HG03558 (cell line): ENCODE measurements around the gene HS3ST4.

Source experiments
- ATAC-seq: cut with Tn5 transposase; IDR thresholded peaks from one replicate; pipeline ENCODE4 v1.9.1; 2021; ENCODE audit warnings: moderate number of reproducible peaks; ENCODE audit not compliant: unreplicated experiment; ENCODE audit errors: extremely low read depth

HS3ST4 gene

GRCh38 chr16:25691519-25692091 is at the start of gene HS3ST4:
HS3ST4 (plus strand) TSS chr16:25691959.
- ATAC-seq: no peak

- no peak for ATAC-seq
Measured at GRCh38 chr16:25643633-25644032, 48.1 kb upstream of the HS3ST4 start.

GRCh38 chr16:25656639-25657038 is 35.1 kb upstream of the HS3ST4 start:
- no peak for ATAC-seq

- no peak for ATAC-seq
Measured at GRCh38 chr16:25676820-25677219, 14.9 kb upstream of the HS3ST4 start.

GRCh38 chr16:25679511-25679910 is 12.2 kb upstream of the HS3ST4 start:
- ATAC-seq: no peak

- ATAC-seq: no peak
Measured at GRCh38 chr16:25689137-25689836, 2.5 kb upstream of the HS3ST4 start.

- ATAC-seq: no peak
Measured at GRCh38 chr16:25690552-25691143, 1.1 kb upstream of the HS3ST4 start.

GRCh38 chr16:25692351-25692741 is 587 bp downstream of the HS3ST4 start:
- ATAC-seq: no peak

- ATAC-seq: no peak
Measured at GRCh38 chr16:25692742-25693508, 1.2 kb downstream of the HS3ST4 start.

- ATAC-seq: no peak
Measured at GRCh38 chr16:25693631-25694030, 1.9 kb downstream of the HS3ST4 start.

- ATAC-seq: no peak
Measured at GRCh38 chr16:25699069-25699468, 7.3 kb downstream of the HS3ST4 start.

GRCh38 chr16:25700547-25700946 is 8.8 kb downstream of the HS3ST4 start:
- ATAC-seq: no peak

- no peak for ATAC-seq
Measured at GRCh38 chr16:25707553-25707952, 15.8 kb downstream of the HS3ST4 start.

GRCh38 chr16:25707982-25708583 is 16.3 kb downstream of the HS3ST4 start:
- no peak for ATAC-seq

GRCh38 chr16:25709213-25709612 is 17.5 kb downstream of the HS3ST4 start:
- no peak for ATAC-seq

- no peak for ATAC-seq
Measured at GRCh38 chr16:25713785-25714570, 22.2 kb downstream of the HS3ST4 start.

GRCh38 chr16:25716186-25716585 is 24.4 kb downstream of the HS3ST4 start:
- no peak for ATAC-seq

- no peak for ATAC-seq
Measured at GRCh38 chr16:25721439-25721838, 29.7 kb downstream of the HS3ST4 start.

GRCh38 chr16:25726430-25727098 is 34.8 kb downstream of the HS3ST4 start:
- no peak for ATAC-seq
